ENCODE measurements around the gene B3GNT7. TPM values are rescaled to one million over a fixed set of nuclear protein-coding genes. Genes with fewer than 3 reads are reported as not detected.

The B3GNT7 gene
- total RNA-seq, 1 donor = 0.43 TPM

DNA sequence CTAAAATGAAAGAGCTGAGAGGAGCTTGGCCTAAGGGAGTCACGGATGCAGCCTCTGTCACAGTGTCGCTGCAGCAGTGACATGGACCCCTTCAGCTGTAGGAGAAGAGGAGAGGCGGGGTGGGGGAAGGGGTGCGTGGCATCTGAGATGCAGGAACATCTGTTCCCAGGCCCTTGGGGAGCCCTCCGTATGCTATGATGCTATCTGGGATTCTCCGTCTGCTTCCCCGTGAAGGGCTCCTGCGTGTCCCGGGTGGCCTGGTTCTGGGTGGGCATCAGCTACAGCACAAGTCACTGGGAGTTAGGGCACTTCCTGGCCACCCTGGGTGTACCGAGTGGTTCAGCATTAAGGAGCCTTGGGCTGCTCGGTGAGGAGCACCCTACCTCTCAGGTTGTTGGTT lies 35.6 kb upstream of the B3GNT7 start:
- H3K4me3 ChIP-seq (ENCODE audit: low read depth, low read length) = no peak overlapping the region
- TF ChIP-seq, protein P1, sequence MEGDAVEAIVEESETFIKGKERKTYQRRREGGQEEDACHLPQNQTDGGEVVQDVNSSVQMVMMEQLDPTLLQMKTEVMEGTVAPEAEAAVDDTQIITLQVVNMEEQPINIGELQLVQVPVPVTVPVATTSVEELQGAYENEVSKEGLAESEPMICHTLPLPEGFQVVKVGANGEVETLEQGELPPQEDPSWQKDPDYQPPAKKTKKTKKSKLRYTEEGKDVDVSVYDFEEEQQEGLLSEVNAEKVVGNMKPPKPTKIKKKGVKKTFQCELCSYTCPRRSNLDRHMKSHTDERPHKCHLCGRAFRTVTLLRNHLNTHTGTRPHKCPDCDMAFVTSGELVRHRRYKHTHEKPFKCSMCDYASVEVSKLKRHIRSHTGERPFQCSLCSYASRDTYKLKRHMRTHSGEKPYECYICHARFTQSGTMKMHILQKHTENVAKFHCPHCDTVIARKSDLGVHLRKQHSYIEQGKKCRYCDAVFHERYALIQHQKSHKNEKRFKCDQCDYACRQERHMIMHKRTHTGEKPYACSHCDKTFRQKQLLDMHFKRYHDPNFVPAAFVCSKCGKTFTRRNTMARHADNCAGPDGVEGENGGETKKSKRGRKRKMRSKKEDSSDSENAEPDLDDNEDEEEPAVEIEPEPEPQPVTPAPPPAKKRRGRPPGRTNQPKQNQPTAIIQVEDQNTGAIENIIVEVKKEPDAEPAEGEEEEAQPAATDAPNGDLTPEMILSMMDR (IDR thresholded peaks at IDR 0.05; ENCODE audit: insufficient read depth, low read depth, low read length) = no peak
- no peak for DNase-seq (ENCODE audit: low read depth)

DNA sequence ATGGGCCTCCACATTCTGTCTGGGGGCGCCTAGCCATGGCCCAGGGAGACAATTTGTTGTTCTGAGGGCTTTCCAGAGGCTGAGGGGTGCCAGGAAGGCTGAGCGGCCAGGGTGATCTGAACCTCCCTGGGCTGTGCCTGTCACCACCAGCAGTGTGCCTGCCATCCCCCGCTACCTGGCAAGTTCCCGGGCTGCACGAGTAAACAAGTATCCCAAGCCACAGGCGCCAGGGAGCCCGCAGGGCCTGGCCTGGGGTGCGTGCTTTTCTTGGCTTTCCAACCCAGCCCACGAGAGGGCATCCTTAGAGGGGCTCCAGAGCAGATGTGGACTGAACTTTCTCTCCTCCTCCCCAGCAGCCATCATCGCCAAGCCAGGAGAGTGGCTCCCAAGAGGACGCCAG lies 35.1 kb upstream of the B3GNT7 start:
- TF ChIP-seq, protein P1 (IDR thresholded peaks at IDR 0.05; ENCODE audit: insufficient read depth, low read depth, low read length) = no peak
- DNase-seq (ENCODE audit: low read depth) = no peak
- no peak overlapping the region for H3K4me3 ChIP-seq (ENCODE audit: low read depth, low read length)

DNA sequence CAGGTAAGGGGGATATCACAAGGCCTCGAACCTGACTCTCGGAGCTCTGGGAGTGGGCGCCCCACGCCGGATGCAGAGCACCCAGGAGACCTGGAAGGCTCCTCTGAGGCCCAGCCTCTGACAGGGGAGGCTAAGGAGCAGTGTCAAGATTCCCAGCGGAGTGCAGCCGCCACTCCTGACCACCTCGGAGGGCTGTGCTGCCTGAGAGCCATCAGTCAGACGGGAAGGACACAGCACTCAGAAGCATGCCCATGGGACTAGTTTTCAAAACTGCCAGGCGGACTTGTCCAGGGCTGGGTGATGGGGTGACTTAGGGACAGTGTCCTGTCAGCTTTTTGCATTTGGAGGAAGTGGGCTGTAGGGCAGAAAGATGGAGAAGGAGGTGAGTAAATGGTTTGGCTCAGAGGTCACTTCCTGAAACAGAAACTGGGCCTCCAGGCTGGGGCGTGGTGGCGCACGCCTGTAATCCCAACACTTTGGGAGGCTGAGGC lies 34.6 kb upstream of the B3GNT7 start:
- no peak overlapping the region for H3K4me3 ChIP-seq (ENCODE audit: low read depth, low read length)
- no peak for DNase-seq (ENCODE audit: low read depth)
- TF ChIP-seq, protein P1 (IDR thresholded peaks at IDR 0.05; ENCODE audit: insufficient read depth, low read depth, low read length) = no peak

DNA sequence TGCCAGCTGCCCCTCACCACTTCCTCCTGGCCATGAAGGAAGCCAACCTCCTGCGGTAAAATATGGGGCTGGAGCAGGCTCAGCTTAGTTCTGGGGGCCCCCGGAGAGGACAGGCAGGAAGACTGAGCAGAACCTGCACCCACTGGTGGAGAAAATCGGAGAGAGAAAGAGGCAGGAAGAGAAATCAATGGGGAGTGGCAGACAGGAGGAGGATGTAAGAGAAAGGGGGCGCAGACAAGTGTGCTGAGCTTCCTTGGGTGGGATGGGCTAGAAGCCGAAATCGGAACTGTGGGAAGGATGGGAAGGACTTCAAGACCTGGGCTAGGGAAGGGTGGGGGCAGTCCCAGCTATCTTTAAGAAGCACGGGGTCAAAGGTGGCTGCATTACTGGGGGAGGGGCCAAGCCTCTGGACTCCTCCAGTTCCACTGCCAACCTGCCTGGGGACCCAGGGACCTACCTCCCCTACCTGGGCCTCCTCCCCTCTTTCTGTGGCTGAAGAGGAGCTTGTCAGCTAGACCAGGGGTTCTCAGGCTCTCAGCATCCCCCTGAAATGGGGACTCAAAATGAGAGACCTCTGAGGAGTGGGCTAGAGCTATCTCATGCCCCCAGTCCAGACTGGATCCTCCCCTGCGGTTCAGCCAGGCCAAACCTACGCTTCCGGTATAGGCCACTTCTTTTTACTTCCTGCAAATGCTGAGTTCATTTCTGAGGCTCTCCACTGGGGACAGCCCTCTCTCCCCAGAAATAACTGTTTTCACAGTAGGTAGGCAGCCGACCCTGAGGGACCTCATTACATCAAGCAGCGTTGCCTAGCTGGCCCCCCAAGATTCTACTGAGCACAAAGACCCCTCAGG lies 33.6 kb upstream of the B3GNT7 start:
- no peak overlapping the region for H3K4me3 ChIP-seq (ENCODE audit: low read depth, low read length)
- DNase-seq (ENCODE audit: low read depth) = no peak
- TF ChIP-seq, protein P1 (IDR thresholded peaks at IDR 0.05; ENCODE audit: insufficient read depth, low read depth, low read length) = no peak

DNA sequence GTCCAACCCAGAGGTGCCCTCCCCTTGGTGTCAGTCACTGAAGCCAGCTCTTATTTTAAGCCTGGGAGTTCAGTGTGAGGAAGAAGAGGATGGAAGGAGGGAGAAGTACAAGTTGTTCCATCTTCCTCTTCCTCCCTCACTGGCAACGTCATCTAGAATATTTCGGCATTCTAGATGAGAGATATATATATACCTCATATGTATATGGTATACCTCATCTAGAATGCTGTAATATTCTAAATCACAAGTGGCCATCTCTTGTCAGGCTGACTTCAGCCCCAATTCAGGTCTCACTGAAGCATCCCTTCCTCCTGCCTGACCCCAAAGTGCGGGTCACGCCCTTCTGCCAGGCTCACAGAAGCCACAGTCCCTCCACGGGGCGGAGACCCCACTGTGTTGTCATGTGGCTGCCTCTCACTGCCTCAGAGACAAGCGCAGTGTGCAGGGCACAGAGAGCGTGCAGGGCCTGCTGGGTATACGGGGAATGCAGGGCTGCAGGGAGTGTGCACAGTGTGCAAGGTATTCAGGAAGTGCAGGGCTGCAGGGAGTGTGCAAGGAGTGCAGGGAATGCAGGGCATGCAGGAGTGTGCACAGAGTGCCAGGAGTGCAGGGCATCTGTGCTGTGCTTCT lies 32.8 kb upstream of the B3GNT7 start:
- no peak for DNase-seq (ENCODE audit: low read depth)
- TF ChIP-seq, protein P1 (IDR thresholded peaks at IDR 0.05; ENCODE audit: insufficient read depth, low read depth, low read length) = no peak
- H3K4me3 ChIP-seq (ENCODE audit: low read depth, low read length) = no peak overlapping the region

DNA sequence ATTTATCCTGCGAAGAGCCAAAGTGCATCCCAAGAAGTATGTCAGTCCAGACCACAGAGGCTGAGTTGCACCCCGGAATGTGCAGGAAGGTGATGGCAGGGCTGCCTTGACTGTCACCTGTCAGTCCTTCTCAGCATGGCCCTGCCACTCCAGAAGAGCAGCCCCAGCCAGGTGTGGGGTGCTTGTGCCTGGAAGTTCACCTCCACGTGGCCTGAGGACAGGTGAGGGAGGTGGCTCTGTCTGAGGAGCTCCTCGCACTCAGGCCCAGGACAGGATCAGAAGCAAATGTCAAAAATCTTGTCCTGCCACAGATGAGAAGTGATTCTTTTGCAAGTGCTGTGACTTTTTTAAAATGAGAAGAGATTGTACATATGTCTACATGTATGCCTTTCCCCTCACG lies 31.4 kb upstream of the B3GNT7 start:
- H3K4me3 ChIP-seq (ENCODE audit: low read depth, low read length) = no peak overlapping the region
- no peak for DNase-seq (ENCODE audit: low read depth)
- TF ChIP-seq, protein P1 (IDR thresholded peaks at IDR 0.05; ENCODE audit: insufficient read depth, low read depth, low read length) = no peak

All from fibroblast of villous mesenchyme (primary cell).